HG03097 (cell line): ENCODE measurements around the gene BRPF3.
"Not testable (repeated sequence)": the region's sequence is repeated elsewhere in the genome, so short reads cannot be mapped to it uniquely, and the experiment has no call there.

Source experiments
- ATAC-seq: cut with Tn5 transposase; IDR thresholded peaks from one replicate; pipeline ENCODE4 v1.9.1; 2021; ENCODE audit not compliant: unreplicated experiment, low FRiP score

BRPF3 gene

DNA sequence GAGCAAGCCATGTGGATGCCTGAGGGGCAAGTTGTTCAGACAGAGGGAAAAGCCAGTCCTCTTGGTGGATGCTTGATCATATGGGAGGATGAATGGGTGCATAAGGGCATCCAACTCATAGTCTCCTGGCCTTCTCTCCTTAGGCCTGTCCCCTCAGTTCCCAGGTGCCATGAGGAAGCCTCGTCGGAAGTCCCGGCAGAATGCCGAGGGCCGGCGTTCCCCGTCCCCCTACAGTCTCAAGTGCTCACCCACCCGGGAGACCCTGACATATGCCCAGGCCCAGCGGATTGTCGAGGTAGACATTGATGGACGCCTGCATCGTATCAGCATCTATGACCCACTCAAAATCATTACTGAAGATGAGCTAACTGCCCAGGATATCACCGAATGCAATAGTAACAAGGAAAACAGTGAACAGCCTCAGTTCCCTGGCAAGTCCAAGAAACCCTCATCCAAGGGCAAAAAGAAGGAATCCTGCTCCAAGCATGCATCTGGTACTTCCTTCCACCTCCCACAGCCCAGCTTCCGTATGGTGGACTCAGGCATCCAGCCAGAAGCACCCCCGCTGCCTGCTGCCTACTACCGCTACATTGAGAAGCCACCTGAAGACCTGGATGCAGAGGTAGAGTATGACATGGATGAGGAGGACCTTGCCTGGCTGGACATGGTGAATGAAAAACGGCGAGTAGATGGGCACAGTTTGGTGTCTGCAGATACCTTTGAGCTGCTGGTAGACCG, 3.8 kb downstream of the BRPF3 start:
- ATAC-seq = no peak

DNA sequence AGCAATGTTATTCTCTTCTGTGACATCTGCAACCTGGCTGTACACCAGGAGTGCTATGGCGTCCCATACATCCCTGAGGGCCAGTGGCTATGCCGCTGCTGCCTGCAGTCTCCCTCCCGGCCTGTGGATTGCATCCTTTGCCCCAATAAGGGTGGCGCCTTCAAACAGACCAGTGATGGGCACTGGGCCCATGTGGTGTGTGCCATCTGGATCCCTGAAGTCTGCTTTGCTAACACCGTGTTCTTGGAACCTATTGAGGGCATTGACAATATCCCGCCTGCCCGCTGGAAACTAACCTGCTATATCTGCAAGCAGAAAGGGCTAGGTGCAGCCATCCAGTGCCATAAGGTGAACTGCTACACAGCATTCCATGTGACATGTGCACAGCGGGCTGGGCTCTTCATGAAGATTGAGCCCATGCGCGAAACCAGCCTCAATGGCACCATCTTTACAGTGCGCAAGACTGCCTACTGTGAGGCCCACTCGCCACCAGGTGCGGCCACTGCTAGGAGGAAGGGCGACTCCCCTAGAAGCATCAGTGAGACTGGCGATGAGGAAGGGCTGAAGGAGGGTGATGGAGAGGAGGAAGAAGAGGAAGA, 4.6 kb downstream of the BRPF3 start:
- no peak for ATAC-seq

DNA sequence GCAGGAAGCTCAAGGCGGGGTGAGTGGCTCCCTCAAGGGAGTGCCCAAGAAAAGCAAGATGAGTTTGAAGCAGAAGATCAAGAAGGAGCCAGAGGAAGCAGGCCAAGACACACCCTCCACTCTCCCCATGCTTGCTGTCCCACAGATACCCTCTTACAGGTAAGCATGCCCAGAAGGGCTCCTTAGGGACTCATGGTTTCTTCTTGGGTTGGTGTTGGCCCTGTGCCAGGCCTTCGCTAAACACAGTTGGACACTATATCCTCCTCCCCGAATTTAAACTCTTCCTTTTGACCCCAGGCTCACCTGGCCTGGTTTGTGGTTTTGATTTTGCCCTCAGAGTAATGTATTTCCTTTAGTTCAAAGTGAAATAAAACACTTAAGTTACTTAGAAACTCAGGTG, 5.1 kb downstream of the BRPF3 start:
- no peak for ATAC-seq

DNA sequence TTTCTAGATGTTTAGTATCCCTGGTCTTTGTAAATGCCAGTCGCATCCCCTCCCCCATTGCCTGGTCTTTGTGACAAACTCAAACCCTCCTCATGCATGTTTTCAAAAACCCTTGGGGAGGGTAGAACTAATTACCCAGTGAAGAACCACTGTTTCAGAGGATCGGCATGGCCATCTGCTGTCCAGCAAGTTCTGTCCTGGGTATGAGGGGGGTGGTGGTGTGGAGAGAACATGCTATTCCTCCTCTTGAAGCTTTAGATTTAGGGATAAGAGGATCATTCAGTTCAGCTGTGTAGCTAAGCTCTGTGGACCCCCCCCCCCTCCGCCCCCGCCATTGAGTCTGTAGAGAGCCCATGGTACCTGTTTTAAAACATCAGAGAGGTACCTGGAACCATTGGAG, 5.6 kb downstream of the BRPF3 start:
- no peak for ATAC-seq

DNA sequence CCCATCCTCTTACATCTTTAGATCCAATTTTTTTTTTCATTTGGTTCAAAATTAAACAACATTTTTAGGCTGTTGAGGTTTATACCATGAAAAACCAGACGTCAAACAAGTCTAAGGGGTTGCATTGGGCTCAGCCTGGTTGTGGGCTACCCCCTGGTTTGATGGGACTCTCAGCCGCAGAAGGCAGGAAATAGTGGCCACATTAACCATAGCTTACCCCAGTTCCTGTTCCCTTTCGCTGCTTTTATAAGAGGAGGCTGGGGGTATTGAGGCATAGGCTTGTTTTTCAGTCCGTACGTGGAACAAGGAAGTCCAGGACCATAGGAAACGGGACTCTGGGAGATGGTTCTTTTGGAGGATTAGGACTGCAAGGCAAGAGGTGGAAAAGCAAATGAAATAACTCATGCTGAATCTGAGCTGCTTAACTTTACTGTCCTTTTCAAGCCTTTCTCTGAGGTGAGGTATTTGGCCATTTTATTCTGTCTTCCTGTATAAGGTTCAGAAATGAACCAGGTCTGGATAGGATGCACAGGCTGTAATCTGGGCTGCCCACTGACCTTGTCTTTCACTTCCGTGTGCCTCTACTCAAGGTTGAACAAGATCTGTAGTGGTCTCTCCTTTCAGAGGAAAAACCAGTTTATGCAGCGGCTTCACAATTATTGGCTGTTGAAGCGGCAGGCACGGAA, 7.7 kb downstream of the BRPF3 start:
- ATAC-seq = no peak

DNA sequence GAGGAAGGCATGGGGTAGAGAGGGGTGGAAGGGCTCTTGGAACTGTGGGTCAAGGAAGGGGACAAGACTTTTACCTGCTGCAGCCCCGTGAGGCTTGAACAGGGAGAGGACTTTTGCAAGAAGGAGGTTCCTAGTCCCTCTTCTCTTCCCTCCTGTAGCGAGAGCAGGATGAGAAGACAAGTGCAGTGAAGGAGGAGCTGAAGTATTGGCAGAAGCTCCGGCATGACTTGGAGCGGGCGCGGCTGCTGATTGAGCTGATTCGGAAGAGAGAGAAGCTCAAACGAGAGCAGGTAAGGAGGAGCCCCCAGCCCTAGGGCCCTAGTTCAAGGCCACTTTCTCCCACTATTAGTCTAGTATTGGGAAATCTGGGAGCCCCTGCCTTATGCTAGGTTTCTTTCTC, 10.6 kb downstream of the BRPF3 start:
- no peak for ATAC-seq

DNA sequence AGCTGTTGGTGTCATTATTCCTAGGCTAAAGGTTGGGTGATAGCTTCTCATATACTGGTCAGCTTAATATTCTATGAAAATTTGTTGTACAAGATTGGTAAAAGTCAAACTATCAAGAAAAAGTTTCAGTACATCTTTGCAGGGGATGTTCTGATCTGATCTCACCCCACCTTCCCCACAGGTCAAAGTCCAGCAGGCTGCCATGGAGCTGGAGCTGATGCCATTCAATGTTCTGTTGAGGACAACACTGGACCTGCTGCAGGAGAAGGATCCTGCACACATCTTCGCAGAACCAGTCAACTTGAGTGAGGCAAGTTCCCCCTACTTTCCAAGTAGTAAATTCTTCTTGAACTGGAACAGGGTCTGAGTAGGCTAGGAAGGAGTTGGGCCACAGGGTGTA, 13.1 kb downstream of the BRPF3 start:
- ATAC-seq = no peak

DNA sequence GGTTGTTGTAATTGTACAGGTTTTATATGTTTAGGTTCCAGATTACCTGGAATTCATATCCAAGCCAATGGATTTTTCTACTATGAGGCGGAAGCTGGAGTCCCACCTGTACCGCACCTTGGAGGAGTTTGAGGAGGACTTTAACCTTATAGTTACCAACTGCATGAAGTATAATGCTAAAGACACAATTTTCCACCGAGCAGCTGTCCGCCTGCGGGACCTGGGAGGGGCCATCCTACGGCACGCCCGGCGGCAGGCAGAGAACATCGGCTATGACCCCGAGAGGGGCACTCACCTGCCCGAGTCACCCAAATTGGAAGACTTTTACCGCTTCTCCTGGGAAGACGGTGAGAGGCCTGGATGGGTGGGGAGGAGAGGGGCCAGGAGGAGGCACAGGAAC, 13.6 kb downstream of the BRPF3 start:
- no peak for ATAC-seq

DNA sequence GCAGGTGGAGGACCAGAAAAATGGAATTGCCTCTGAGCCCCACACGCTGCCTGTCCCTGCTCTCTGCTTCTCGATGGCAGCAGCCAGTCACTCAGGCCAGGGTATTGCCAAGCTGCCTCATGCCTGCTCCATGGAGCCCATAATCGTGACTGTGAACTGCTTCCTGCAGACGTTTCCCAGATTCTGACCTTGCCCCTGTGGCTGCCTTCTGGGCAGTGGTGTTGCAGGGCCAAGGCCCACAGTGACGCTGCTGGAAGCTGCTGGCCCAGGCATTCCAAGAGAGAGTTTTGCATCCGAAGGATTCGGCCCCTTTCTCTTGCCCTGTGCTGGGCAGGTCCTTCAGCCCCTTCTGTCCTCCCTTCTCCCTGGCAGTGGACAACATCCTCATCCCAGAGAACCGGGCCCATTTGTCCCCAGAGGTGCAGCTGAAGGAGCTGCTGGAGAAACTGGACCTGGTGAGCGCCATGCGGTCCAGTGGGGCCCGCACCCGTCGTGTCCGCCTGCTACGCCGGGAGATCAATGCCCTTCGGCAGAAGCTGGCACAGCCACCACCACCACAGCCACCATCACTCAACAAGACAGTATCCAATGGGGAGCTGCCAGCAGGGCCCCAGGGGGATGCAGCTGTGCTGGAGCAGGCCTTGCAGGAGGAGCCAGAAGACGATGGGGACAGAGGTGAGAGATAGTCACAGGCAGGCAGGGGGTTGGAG, 14.5 kb downstream of the BRPF3 start:
- no peak for ATAC-seq

DNA sequence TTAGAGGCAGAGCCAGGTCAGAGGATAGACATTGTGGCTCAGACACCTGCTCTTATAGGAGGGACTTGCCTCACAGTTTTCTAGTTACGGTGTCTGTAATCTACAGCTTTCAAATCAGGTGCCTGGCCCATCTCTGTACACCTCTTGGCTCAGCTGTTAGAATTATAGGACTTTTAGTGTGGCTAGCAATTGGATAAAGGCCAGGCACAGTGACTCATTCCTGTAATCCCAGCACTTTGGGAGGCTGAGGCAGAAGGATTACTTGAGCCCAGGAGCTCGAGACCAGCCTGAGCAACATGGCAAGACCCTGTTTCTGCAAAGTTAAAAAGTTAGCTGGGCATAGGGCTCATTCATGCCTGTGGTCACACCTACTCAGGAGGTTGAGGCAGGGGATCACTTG, 20.0 kb downstream of the BRPF3 start:
- ATAC-seq = no peak

DNA sequence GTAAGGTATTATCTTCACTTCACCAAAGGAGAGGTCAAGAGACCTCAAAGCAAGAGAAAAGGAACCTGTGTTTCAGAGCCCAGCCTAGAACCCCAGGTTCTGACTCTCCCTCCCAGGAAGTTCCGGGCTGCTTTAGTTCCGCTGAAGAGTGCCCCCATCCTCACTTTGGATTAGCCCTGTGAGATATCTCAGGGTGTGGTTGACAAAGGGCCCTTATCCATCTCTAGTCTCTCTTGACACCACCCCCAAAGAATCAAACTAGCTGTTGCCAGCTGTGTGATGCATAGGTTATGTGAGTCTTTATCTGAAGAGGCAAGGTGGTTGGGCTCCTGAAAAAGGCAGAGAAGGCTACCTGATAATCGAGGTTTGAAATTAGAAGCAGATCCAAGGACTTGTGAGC, 20.6 kb downstream of the BRPF3 start:
- no peak for ATAC-seq

DNA sequence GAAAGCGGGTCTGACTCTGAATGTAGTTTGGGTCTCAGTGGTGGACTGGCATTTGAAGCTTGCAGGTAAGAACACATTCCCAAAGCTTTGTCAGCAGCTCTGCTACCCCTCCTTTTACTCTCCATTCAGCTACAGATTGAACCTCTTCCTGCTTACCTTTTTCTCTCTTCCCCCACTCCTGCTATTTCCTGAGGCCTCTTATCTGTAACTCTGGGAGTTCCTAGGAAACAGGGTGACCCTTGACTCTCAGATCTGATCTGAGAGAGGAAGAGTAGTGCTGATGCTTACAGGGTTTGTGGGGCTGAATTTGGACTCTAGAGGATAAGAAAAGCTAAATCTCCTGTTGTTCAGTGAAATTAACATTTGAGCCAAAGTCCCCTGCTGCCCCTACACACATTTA, 21.4 kb downstream of the BRPF3 start:
- no peak for ATAC-seq

DNA sequence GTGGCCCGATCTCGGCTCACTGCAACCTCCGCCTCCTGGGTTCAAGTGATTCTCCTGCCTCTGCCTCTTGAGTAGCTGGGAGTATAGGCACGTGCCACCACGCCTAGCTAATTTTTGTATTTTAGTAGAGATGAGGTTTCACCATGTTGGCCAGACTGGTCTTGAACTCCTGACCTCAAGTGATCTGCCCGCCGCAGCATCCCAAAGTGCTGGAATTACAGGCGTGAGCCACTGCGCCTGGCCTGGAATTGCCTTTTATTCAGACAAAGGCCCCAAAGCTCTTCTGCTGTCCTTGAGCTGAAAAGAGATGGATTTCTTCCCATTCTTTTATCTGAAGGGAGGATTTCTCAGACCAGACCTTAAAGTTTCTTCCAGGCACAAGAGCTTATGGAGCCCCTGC, 22.0 kb downstream of the BRPF3 start:
- not testable (repeated sequence) for ATAC-seq

DNA sequence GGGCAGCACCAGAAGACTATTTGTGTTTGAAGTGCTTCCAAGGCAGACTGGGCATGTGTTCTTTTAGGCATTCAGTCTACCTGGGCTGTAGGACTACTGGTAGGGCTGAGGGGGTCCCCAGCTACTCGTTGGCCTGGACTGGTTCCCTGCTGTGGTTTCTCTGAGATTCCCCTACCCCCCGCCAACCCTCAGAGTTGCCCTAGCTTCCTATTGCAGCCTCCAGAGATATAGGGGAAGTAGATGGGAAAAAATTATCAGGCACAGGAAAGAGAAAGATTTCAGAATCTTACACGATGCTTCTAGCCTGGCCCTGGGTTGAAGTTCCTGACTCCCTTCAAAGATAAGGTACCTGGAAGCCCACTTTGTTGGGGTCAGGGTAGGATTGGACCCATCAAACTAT, 22.5 kb downstream of the BRPF3 start:
- no peak for ATAC-seq

DNA sequence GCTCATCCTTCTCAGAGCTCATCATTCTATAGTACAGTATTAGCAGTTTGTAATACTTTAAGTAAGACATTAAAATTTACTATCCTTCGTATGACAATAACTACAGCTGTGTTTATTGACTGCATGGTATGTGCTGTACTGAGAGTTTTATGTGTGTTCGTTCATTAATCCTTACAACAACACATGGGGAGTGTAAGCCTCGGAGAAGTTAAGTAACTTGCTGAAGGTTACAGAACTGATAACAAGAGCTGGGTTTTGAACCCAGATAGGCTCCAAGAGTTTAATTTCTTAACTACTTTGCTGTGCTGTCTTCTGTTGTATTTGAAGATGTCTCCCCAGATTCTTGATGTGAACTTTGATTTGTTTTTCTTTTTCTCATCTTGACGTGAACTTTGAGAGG, 23.7 kb downstream of the BRPF3 start:
- ATAC-seq = no peak

DNA sequence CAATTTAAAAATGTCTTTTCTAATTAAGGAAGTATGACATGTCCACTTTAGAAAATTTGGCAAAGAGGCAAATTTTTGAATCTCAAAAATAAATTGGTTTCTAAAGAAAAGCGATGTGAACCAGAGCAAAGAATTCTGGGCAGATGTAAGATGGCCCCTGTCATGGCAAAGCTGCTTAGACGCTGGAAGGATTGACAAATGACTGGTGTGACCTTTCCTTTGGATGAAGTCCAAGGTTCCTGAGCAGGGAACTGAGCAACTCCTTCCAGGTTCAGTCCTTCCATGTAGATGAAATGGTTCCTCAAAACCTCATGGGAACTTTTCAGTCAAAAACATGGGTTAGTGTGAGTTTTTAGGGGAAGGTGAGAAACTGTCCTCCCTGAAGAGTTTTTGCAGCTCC, 25.1 kb downstream of the BRPF3 start:
- ATAC-seq = no peak

DNA sequence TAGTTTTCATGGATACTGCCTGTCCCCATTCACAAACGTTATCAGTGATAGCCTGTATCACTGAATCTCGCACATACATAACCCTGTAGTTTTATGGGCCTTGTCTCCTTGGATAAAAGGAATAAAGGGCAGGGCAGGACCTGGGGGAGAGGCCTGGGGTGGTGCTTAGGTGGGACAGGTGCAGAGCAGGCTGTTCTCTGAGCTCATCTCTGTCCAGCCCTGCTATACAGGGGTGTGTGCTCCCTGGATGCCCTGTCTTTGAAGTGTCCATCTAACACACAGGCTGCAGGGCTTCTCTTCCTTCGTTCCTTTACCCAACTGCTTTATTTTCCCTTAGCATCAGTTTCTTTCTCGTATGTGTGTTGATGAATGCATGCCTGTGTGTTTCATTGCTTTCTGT, 26.4 kb downstream of the BRPF3 start:
- no peak for ATAC-seq

DNA sequence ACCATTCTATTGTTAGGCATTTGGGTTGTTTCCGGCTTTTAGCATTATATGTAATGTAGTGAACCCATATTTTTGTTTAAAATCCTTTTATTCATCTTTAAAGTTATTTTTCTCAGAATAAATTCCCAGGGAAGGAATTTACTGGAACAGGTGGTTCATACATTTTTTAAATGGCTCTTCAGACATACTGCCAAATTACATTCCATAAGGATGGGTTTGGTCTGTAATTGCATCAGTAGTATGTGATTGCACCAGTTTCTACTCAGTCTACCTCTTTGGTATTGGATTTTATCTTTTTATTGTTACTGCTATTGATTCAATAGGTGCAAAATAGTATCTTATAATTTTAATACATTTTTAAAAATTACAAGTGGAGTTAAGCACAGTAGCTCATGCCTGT, 27.2 kb downstream of the BRPF3 start:
- ATAC-seq = no peak

DNA sequence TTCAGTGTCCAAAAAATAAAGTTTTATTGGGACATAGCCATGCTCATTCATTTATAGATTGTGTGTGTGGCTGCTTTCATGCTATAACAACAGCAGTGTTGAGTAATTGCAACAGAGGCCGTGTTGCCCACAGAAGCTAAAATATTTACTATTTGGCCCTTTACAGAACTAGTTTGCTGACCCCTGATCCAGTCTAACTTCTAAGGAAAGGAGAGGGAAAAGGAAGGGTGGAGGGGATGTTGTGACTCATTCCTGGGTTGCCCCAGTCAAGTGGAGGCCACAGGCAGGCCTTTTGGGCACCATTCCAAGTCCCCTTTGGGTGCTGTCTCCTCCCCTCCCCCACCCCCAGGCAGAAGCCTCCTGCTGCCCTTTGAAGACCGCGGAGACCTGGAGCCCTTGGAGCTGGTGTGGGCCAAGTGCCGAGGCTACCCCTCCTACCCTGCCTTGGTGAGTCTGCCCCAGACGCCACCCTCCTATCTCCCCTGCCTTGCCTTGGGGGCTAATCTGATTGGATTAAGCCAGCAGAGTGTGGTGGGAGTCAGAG, 28.4 kb downstream of the BRPF3 start:
- no peak for ATAC-seq

DNA sequence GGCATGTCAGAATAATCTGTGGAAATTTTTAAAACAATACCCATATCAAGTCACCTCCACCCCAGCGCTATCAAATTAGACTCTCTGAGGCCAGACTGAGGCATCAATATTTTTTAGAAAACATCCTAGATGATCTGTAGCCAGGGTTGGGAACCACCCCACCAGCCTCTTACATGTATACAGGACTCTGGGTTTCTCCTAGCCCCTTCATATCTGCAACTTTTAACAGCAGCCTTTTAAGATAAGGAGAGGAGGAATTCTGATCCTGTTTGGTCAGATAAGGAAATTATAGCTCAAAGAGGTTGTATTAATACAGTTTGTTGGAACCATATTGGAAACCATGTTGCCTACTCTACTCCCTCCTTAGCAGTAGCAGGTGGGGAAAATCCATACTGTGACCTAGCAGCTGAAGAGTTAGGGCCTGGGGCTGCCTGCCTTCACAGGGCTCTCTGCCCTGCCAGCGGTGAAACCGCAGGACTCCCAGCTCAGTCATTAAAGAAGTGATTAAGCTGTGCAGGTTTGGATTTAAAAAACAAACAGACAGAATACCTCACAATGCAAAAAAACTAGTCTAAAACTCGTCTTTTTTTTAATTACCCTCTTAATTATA, 30.0 kb downstream of the BRPF3 start:
- ATAC-seq = no peak
